A549 (cell line): ENCODE data around the gene FCRL6. TPM values are rescaled to one million over a fixed set of nuclear protein-coding genes. Genes with fewer than 3 reads are reported as not detected.

Source experiments
- ATAC-seq, 2 experiments: fragments of 200-7000 bp in 1 of 2; fragments of >200 bp in 1 of 2; cut with Nextera tagmentation in 1 of 2; cut with Tn5 transposase in 1 of 2; 3 replicates each; pipeline versions ENCODE4 v1.8.0 to v1.9.1; 2018 to 2020; ENCODE audit warnings: mild to moderate bottlenecking in 1 of 2, moderate library complexity in 1 of 2
- CTCF ChIA-PET: fragments of 300-600 bp; sonication (Branson Sonifier 250); formaldehyde crosslinking; extraction: SDS; loops from one replicate; lab custom pipeline; 2021; ENCODE audit warnings: antibody characterized with exemption, inconsistent platforms; lab: Yijun Ruan, JAX
- POLR2A ChIA-PET: fragments of 350-600 bp; formaldehyde crosslinking; extraction: SDS; loops from one replicate; lab custom pipeline; 2021; ENCODE audit warnings: antibody characterized with exemption, inconsistent platforms; lab: Yijun Ruan, JAX
- DNase-seq, 2 experiments: peaks; one replicate each; pipeline versions ENCODE4 v3.0.0 to v3.0.0-alpha.2; 2011 to 2016; ENCODE audit warnings: low read depth in 1 of 2, low spot score in 1 of 2
- FAIRE-seq: peaks from 2 replicates; lab custom pipeline; 2011; peaks lifted over from hg19 to GRCh38; lab: Jason Lieb, UNC
- H3K27ac ChIP-seq, 2 experiments: fragments of >200 bp; sonication (Bioruptor Twin); formaldehyde crosslinking; 3 replicates each; pipeline ENCODE4 v1.5.1; 2016 to 2017
- H3K4me1 ChIP-seq: fragments of >200 bp; sonication (Bioruptor Twin); formaldehyde crosslinking; 3 replicates; pipeline ENCODE4 v1.6.1; 2016
- H3K4me2 ChIP-seq: fragments of >200 bp; sonication (Bioruptor Twin); formaldehyde crosslinking; 3 replicates; pipeline ENCODE4 v1.6.1; 2016
- H3K4me3 ChIP-seq: fragments of >200 bp; sonication (Bioruptor Twin); formaldehyde crosslinking; 3 replicates; pipeline ENCODE4 v1.5.1; 2016
- H3K9me3 ChIP-seq: fragments of >200 bp; sonication (Bioruptor Twin); formaldehyde crosslinking; 3 replicates; pipeline ENCODE4 v1.6.1; 2016
- CHD4 ChIP-seq: fragments of 200-600 bp; sonication (generic); IDR thresholded peaks from 2 replicates; pipeline ENCODE4 v1.6.1; 2016; ENCODE audit warnings: antibody characterized with exemption, mild to moderate bottlenecking, borderline replicate concordance
- ELK1 ChIP-seq: fragments of 150-350 bp; IDR thresholded peaks from 2 replicates; pipeline ENCODE4 v1.6.1; 2014; ENCODE audit warnings: low read depth, mild to moderate bottlenecking, low read length
- EP300 ChIP-seq, 2 experiments: fragments of >200 bp; sonication (Bioruptor Twin); formaldehyde crosslinking; IDR thresholded peaks; 2 replicates in 1 of 2; 3 replicates in 1 of 2; pipeline ENCODE4 v1.6.1; 2016 to 2017
- ESRRA ChIP-seq: fragments of 150-350 bp; IDR thresholded peaks from 2 replicates; pipeline ENCODE4 v1.6.1; 2014; ENCODE audit warnings: mild to moderate bottlenecking, low read length, borderline replicate concordance
- FOSB ChIP-seq: fragments of 250-450 bp; sonication (Bioruptor Pico); IDR thresholded peaks from 2 replicates; pipeline ENCODE4 v1.5.0; 2020; ENCODE audit warnings: mild to moderate bottlenecking, moderate library complexity
- FOSL2 ChIP-seq, 2 experiments: fragments of 450-650 bp in 1 of 2; fragments of >200 bp in 1 of 2; sonication (Bioruptor Twin) in 1 of 2; formaldehyde crosslinking; IDR thresholded peaks; 2 replicates each; pipeline versions ENCODE4 v1.5.0 to v1.6.1; 2016 to 2020; ENCODE audit warnings: mild to moderate bottlenecking in 1 of 2, moderate library complexity in 1 of 2
- HEYL ChIP-seq: fragments of 250-450 bp; sonication (Bioruptor Pico); IDR thresholded peaks from 2 replicates; pipeline ENCODE4 v1.8.0; 2021; ENCODE audit warnings: mild to moderate bottlenecking, moderate library complexity
- NPAS2 ChIP-seq: fragments of 250-450 bp; sonication (Bioruptor Pico); IDR thresholded peaks from 2 replicates; pipeline ENCODE4 v1.8.0; 2022; ENCODE audit warnings: mild to moderate bottlenecking, moderate library complexity, borderline replicate concordance
- RARB ChIP-seq: fragments of 250-450 bp; sonication (Bioruptor Pico); IDR thresholded peaks from 2 replicates; pipeline ENCODE4 v1.8.0; 2021; ENCODE audit warnings: mild to moderate bottlenecking, moderate library complexity
- REST ChIP-seq: fragments of 200-600 bp; sonication (generic); IDR thresholded peaks from 2 replicates; pipeline ENCODE4 v1.6.1; 2016; ENCODE audit warnings: antibody characterized with exemption, mild to moderate bottlenecking, moderate library complexity
- RFX5 ChIP-seq: fragments of 450-650 bp; IDR thresholded peaks from 2 replicates; pipeline ENCODE4 v1.7.1; 2014; ENCODE audit warnings: antibody characterized with exemption, mild to moderate bottlenecking, moderate library complexity
- RNF2 ChIP-seq: fragments of 200-600 bp; sonication (generic); IDR thresholded peaks from 2 replicates; pipeline ENCODE4 v1.6.1; 2016; ENCODE audit warnings: low read depth, mild to moderate bottlenecking, antibody characterized with exemption, moderate library complexity, borderline replicate concordance
- SREBF2 ChIP-seq: fragments of 450-650 bp; IDR thresholded peaks from 2 replicates; pipeline ENCODE4 v1.6.1; 2014; ENCODE audit warnings: mild to moderate bottlenecking, moderate library complexity
- TP53 ChIP-seq: fragments of 250-450 bp; sonication (Bioruptor Pico); IDR thresholded peaks from 2 replicates; pipeline ENCODE4 v1.5.0; 2021; ENCODE audit warnings: mild to moderate bottlenecking, moderate library complexity
- USF2 ChIP-seq: fragments of 450-650 bp; IDR thresholded peaks from 2 replicates; pipeline ENCODE4 v1.6.1; 2014; ENCODE audit warnings: antibody characterized with exemption
- ZFP36 ChIP-seq: fragments of 450-650 bp; IDR thresholded peaks from 2 replicates; pipeline ENCODE4 v1.6.1; 2014; ENCODE audit warnings: borderline replicate concordance; ENCODE audit not compliant: partially characterized antibody
- ZNF302 ChIP-seq: fragments of 250-450 bp; sonication (Bioruptor Pico); IDR thresholded peaks from 2 replicates; pipeline ENCODE4 v1.9.0; 2021; ENCODE audit warnings: inconsistent platforms, mild to moderate bottlenecking, moderate library complexity
- ZSCAN20 ChIP-seq: fragments of 250-450 bp; sonication (Bioruptor Pico); IDR thresholded peaks from 2 replicates; pipeline ENCODE4 v1.8.0; 2022; ENCODE audit warnings: mild to moderate bottlenecking, moderate library complexity
- WGBS: methylation state at CpG from one replicate; pipeline ENCODE4 v1.1.6; 2017; ENCODE audit errors: missing lambda C conversion rate; 5-methylcytosine and 5-hydroxymethylcytosine counted together
- polyA plus RNA-seq, 4 experiments: library from polyadenylated mRNA; depleted of rRNA in 3 of 4; stranded (reverse); fragments of >200 nt; fragmentation: RNase III in 1 of 4; extraction: RNeasy Plus Mini Kit Qiagen cat#74134 plus additional on column Dnase treatment in 1 of 4; gene quantifications; 2 replicates in 3 of 4; 3 replicates in 1 of 4; pipeline ENCODE4 v1.2.3, GENCODE V29; 2011 to 2017
- TF ChIP-seq, protein P1 (sequence below): fragments of >200 bp; sonication (Bioruptor Twin); formaldehyde crosslinking; IDR thresholded peaks from 3 replicates; pipeline ENCODE4 v1.6.1; 2016
- TF ChIP-seq, protein P2 (sequence below): fragments of >200 bp; sonication (Bioruptor Twin); formaldehyde crosslinking; IDR thresholded peaks from 2 replicates; pipeline ENCODE4 v1.6.1; 2016
- TF ChIP-seq, protein P3 (sequence below): fragments of 250-450 bp; sonication (Bioruptor Pico); IDR thresholded peaks from 2 replicates; pipeline ENCODE4 v1.5.0; 2021; ENCODE audit warnings: mild to moderate bottlenecking, moderate library complexity, borderline replicate concordance
- TF ChIP-seq, protein P4 (sequence below): fragments of 250-450 bp; sonication (Bioruptor Pico); IDR thresholded peaks from 2 replicates; pipeline ENCODE4 v1.5.0; 2020; ENCODE audit warnings: low read depth, mild to moderate bottlenecking, moderate library complexity

Gene FCRL6
- polyA plus RNA-seq, 2 of the 4 experiments (the other 2 are of a cell fraction) = not detected

DNA sequence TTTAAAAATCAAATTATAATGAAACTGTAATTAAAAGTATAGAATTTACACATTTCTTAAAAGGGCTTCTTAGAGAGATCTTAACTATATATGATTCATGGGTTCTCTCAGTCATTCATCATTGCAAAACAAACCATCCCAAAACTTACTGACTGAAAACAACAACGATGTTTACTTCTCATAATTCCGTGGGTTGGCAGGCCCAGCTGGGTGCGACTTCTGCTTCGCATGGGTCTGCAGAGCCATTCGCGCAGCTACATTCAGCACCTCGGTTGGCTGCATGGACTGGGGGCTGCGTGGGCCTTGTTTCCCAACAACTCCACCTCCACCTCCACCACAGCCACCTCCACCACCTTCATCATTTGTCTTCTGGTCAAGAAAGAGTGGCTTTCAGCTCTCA, 28.6 kb downstream of the FCRL6 start:
- FAIRE-seq (no peak), DNase-seq (no peak), ATAC-seq (no peak)
- no peak for TF ChIP-seq CHD4
- TF ChIP-seq RARB (CRISPR knock-in tag) = no peak
- TF ChIP-seq, protein P1, sequence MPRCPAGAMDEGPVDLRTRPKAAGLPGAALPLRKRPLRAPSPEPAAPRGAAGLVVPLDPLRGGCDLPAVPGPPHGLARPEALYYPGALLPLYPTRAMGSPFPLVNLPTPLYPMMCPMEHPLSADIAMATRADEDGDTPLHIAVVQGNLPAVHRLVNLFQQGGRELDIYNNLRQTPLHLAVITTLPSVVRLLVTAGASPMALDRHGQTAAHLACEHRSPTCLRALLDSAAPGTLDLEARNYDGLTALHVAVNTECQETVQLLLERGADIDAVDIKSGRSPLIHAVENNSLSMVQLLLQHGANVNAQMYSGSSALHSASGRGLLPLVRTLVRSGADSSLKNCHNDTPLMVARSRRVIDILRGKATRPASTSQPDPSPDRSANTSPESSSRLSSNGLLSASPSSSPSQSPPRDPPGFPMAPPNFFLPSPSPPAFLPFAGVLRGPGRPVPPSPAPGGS = no peak
- TF ChIP-seq, protein P2, sequence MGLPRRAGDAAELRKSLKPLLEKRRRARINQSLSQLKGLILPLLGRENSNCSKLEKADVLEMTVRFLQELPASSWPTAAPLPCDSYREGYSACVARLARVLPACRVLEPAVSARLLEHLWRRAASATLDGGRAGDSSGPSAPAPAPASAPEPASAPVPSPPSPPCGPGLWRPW = no peak
- TF ChIP-seq RNF2 = no peak
- TF ChIP-seq HEYL = no peak
- no peak for TF ChIP-seq SREBF2
- 79% methylated on average over 8 of the region's 8 CpGs for WGBS
- no peak overlapping the region for H3K4me2 ChIP-seq
- no peak overlapping the region for H3K27ac ChIP-seq
- H3K9me3 ChIP-seq = no peaks in the 10 kb centered on the region
- no peak overlapping the region for H3K4me3 ChIP-seq
- H3K4me1 ChIP-seq = no peaks in the 10 kb centered on the region
- POLR2A ChIA-PET = no interaction called here
- CTCF ChIA-PET = interaction anchor here (0.8 to 8.9 kb wide), 7 partner anchors 11 to 61 kb away, joined by 3 to 55 read pairs (median 8); no protein-coding TSS in a partner anchor

GRCh38 chr1:159831412-159832141, 29.4 kb downstream of the FCRL6 start:
- no peak overlapping the region for H3K4me3 ChIP-seq
- ChIA-PET POLR2A (no interaction called here), CTCF (interaction anchor here (0.7 to 8.9 kb wide), 7 partner anchors 10 to 671 kb away, joined by 3 to 55 read pairs (median 4); no protein-coding TSS in a partner anchor)
- no peaks in the 10 kb centered on the region for H3K9me3 ChIP-seq
- no peak overlapping the region for H3K4me2 ChIP-seq
- WGBS = 65% methylated on average over 7 of the region's 7 CpGs
- DNase-seq (no peak), ATAC-seq (no peak), FAIRE-seq (no peak)
- H3K27ac ChIP-seq = no peak overlapping the region
- H3K4me1 ChIP-seq = no peaks in the 10 kb centered on the region
- no peak for TF ChIP-seq ELK1
- no peak for TF ChIP-seq ZSCAN20 (CRISPR knock-in tag)
- TF ChIP-seq, protein P3, sequence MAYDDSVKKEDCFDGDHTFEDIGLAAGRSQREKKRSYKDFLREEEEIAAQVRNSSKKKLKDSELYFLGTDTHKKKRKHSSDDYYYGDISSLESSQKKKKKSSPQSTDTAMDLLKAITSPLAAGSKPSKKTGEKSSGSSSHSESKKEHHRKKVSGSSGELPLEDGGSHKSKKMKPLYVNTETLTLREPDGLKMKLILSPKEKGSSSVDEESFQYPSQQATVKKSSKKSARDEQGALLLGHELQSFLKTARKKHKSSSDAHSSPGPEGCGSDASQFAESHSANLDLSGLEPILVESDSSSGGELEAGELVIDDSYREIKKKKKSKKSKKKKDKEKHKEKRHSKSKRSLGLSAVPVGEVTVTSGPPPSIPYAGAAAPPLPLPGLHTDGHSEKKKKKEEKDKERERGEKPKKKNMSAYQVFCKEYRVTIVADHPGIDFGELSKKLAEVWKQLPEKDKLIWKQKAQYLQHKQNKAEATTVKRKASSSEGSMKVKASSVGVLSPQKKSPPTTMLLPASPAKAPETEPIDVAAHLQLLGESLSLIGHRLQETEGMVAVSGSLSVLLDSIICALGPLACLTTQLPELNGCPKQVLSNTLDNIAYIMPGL (CRISPR knock-in tag) = no peak
- no peak for TF ChIP-seq ESRRA
- TF ChIP-seq USF2 = no peak
- no peak for TF ChIP-seq ZFP36

- POLR2A ChIA-PET = no interaction called here
- WGBS = 74% methylated on average over 2 of the region's 2 CpGs
- no peak overlapping the region for H3K4me2 ChIP-seq
- ATAC-seq (no peak), FAIRE-seq (no peak), DNase-seq (no peak)
- no peaks in the 10 kb centered on the region for H3K4me1 ChIP-seq
- H3K27ac ChIP-seq = no peak overlapping the region
- H3K4me3 ChIP-seq = no peak overlapping the region
- CTCF ChIA-PET = interaction anchor here (0.7 to 8.9 kb wide), 8 partner anchors 9 to 700 kb away, joined by 3 to 55 read pairs (median 3); no protein-coding TSS in a partner anchor
- H3K9me3 ChIP-seq = no peaks in the 10 kb centered on the region
- TF ChIP-seq ZNF302 (CRISPR knock-in tag) = no peak
- no peak for TF ChIP-seq EP300 (IDR thresholded peaks at IDR 0.05)
- TF ChIP-seq TP53 (CRISPR knock-in tag) = no peak
- no peak for TF ChIP-seq NPAS2
- TF ChIP-seq FOSB (CRISPR knock-in tag) = no peak
- TF ChIP-seq HEYL = no peak
- TF ChIP-seq REST = no peak
- TF ChIP-seq, protein P4, sequence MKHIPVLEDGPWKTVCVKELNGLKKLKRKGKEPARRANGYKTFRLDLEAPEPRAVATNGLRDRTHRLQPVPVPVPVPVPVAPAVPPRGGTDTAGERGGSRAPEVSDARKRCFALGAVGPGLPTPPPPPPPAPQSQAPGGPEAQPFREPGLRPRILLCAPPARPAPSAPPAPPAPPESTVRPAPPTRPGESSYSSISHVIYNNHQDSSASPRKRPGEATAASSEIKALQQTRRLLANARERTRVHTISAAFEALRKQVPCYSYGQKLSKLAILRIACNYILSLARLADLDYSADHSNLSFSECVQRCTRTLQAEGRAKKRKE (CRISPR knock-in tag) = no peak
- TF ChIP-seq FOSL2 (IDR thresholded peaks at IDR 0.05) = no peak
- TF ChIP-seq FOSL2 (CRISPR knock-in tag; IDR thresholded peaks at IDR 0.05) = no peak
- no peak for TF ChIP-seq RFX5
Observed at GRCh38 chr1:159832309-159832708, 30.1 kb downstream of the FCRL6 start.
